Measurements from ENCODE around the gene TPRX1. TPM values are rescaled to one million over a fixed set of nuclear protein-coding genes. Genes with fewer than 3 reads are reported as not detected.
A peak's percentile ranks its signal among the peaks of the same experiment; 100 is the strongest.
"Not testable (repeated sequence)": the region's sequence is repeated elsewhere in the genome, so short reads cannot be mapped to it uniquely, and the experiment has no call there.

Gene TPRX1, protein sequence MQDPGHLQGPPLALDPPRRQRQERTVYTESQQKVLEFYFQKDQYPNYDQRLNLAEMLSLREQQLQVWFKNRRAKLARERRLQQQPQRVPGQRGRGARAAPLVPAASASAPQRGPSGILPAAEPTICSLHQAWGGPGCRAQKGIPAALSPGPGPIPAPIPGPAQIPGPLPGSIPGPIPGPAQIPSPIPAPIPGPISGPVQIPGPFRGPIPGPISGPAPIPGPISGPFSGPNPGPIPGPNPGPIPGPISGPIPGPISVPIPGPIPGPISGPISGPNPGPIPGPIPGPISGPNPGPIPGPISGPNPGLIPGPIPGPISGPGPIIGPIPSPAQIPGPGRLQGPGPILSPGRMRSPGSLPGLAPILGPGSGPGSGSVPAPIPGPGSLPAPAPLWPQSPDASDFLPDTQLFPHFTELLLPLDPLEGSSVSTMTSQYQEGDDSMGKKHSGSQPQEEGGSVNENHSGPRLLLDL
- not detected for total RNA-seq
- long read RNA-seq, donor 1: 0 reads
- long read RNA-seq, donor 2: 0 reads

- DNase-seq (ENCODE audit: low spot score); intact Hi-C loops (cut with DNase I): not testable (repeated sequence)
Measured at GRCh38 chr19:47804451-47804850, at the start of gene TPRX1. TSS of gene TPRX1 (minus strand) at chr19:47804551. CDS start at chr19:47804539, 12 bp downstream.

GRCh38 chr19:47853003-47853402, 48.7 kb upstream of the TPRX1 start:
- intact Hi-C loops (cut with DNase I): no loop called here
- no peak for DNase-seq (ENCODE audit: low spot score)

DNA sequence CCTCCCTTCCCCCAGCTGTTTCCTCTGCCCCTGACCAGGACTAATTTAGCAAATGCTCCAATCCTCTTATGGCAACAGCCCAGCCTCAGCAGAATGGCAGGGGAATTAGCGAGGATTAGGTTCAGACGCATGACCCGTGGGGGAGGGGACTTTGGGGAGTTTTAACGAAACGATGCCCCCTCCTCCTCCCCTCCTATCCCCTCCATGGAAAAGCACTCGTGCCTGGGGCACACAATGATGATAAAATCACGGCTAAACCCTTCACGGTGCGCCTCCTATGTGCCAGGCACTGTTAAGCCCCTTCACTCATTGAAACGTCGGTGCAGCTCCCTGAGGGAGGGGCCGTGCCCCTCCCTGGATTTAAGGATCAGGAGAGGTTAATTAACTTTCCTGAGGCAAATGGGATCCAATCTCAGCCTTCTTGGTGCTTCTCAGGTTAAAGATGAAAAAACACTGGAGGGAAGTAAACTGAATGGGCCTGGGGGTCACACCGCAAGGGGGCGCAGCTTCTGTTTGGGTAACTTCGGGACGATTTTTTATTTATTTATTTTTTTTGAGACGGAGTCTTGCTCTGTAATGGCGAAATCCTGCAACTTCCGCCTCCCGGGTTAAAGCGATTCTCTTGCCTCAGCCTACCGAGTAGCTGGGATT, 44.6 kb upstream of the TPRX1 start:
- intact Hi-C loops (cut with DNase I): no loop called here
- DNase-seq (ENCODE audit: low spot score): no peak

DNA sequence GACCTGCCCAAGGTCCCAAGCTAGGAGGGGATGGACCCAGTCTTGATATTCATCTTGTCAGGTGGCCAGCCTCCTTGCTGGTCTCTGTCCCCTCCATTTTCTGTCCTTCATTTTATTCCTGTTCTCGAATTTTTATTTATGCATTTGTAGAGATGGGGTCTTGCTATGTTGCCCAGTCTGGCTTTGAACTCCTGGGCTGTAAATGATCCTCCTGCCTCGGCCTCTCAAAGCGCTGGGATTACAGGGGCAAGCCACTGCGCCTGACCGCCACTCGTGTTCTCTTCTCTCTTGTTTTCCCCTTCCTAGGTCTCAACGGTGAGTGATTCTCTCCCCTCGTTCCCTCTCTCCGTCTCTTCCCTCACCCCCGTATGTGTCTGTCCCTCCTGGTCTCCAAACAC, 44.1 kb upstream of the TPRX1 start:
- no peak for DNase-seq (ENCODE audit: low spot score)
- intact Hi-C loops (cut with DNase I): no loop called here

- intact Hi-C loops (cut with DNase I): no loop called here
- no peak for DNase-seq (ENCODE audit: low spot score)
Measured at GRCh38 chr19:47842941-47843340, 38.6 kb upstream of the TPRX1 start.

GRCh38 chr19:47839913-47840312, 35.6 kb upstream of the TPRX1 start:
- intact Hi-C loops (cut with DNase I): no loop called here
- no peak for DNase-seq (ENCODE audit: low spot score)

GRCh38 chr19:47839411-47839810, 35.1 kb upstream of the TPRX1 start:
- intact Hi-C loops (cut with DNase I): no loop called here
- no peak for DNase-seq (ENCODE audit: low spot score)

- intact Hi-C loops (cut with DNase I): no loop called here
- no peak for DNase-seq (ENCODE audit: low spot score)
Measured at GRCh38 chr19:47836038-47836437, 31.7 kb upstream of the TPRX1 start.

GRCh38 chr19:47832723-47833122, 28.4 kb upstream of the TPRX1 start:
- intact Hi-C loops (cut with DNase I): no loop called here
- no peak for DNase-seq (ENCODE audit: low spot score)

- intact Hi-C loops (cut with DNase I): no loop called here
- DNase-seq (ENCODE audit: low spot score): no peak
Measured at GRCh38 chr19:47826800-47827199, 22.4 kb upstream of the TPRX1 start.

DNA sequence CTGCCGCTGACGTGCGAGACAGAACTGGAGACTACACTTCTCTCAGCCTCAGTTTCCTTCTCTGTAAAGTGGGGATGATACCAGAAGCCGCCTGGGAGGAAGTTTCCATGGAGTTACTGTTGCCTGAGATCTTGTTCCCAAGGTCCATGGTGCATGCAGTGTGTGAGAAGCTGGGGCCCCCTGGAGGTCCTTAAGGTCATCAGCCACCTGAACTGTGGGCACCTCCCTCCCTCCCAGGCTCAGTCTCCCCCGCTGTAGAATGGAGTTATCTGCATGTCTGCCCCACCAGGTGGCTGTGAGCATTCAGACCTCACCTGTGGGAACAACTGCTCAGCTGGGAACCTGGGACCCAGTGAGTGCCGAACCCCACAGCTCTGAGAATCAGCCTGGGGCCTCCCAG, 20.0 kb upstream of the TPRX1 start:
- no peak for DNase-seq (ENCODE audit: low spot score)
- intact Hi-C loops (cut with DNase I): no loop called here

GRCh38 chr19:47821460-47822020, 17.2 kb upstream of the TPRX1 start, which contains the start of gene CRX:
TSS of gene CRX (plus strand) at chr19:47821937. CDS start at chr19:47834444, 12,507 bp downstream.
- intact Hi-C loops (cut with DNase I): no loop called here
- no peak for DNase-seq (ENCODE audit: low spot score)

- no peak for DNase-seq (ENCODE audit: low spot score)
- intact Hi-C loops (cut with DNase I): no loop called here
Measured at GRCh38 chr19:47820410-47820809, 16.1 kb upstream of the TPRX1 start.

GRCh38 chr19:47819858-47820257, 15.5 kb upstream of the TPRX1 start:
- intact Hi-C loops (cut with DNase I): no loop called here
- DNase-seq (ENCODE audit: low spot score): no peak

DNA sequence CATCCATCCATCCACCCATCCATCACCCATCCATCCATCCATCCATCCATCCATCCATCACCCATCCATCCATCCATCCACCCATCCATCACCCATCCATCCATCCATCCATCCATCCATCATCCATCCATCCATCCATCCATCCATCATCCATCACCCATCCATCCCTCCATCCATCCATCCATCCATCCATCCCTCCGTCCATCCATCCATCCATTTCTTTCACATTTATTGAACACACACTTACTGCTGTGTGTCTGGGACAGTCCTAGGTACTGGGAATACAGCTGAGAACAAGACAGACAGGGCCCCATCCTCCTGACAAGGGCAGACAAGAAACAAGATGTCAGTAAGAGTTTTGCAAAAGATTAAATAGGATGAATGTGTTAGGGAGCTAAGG, 13.9 kb upstream of the TPRX1 start:
- intact Hi-C loops (cut with DNase I); DNase-seq (ENCODE audit: low spot score): not testable (repeated sequence)

DNA sequence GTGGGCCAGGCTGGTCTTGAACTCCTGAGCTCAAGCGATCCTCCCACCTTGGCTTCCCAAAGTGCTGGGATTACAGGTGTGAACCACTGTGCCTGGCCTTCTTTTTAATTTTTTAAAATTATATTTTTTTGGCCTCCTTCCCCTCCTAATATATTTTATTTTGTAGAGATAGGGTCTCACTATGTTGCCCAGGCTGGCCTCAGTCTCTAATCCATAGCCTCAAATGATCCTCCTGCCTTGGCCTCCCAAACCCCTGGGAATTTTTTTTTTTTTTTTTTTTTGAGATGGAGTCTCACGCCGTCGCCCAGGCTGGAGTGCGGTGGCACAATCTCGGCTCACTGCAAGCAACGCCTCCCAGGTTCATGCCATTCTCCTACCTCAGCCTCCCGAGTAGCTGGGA, 11.9 kb upstream of the TPRX1 start:
- intact Hi-C loops (cut with DNase I): loop anchor here in 1 of 2 donors (1.0 kb wide), 1 partner anchor 29 kb away; no protein-coding TSS in a partner anchor
- not testable (repeated sequence) for DNase-seq (ENCODE audit: low spot score)

- no peak for DNase-seq (ENCODE audit: low spot score)
- intact Hi-C loops (cut with DNase I): no loop called here
Measured at GRCh38 chr19:47813995-47814328, 9.6 kb upstream of the TPRX1 start.

DNA sequence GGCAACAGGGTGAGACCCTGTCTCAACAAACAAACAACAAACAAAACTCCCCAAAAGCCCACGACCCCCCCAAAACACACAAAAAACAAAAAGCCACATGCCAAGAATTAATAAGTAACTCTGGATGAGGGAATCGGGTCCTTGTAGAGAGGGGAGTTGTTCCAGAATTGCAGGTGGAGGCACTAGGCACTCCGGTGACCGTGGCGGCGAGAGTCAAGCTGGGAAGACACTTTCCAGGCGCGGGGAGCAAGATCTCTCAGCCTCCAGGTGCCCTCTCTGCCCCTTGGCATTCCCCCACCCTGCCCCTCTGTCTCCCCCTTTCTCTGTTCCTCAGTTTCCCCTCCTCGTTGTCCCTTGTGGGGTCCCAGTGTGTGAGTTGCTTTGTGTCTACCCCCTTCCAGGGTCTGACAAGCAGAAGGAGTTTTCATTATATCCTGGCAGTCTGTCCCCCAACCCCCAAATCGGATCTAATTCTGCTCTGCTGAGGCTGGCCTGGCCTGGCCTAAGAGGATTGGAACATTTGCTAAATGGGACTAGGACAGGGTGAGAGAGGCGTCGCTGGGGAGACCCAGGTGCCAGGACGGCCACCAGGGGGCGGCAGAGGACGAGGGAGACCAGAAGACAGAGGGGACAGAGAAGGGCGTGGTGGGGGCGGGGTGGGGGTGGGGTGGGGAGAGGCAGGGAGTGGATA, 9.1 kb upstream of the TPRX1 start:
- DNase-seq (ENCODE audit: low spot score): peak; percentile 91
- intact Hi-C loops (cut with DNase I): no loop called here

DNA sequence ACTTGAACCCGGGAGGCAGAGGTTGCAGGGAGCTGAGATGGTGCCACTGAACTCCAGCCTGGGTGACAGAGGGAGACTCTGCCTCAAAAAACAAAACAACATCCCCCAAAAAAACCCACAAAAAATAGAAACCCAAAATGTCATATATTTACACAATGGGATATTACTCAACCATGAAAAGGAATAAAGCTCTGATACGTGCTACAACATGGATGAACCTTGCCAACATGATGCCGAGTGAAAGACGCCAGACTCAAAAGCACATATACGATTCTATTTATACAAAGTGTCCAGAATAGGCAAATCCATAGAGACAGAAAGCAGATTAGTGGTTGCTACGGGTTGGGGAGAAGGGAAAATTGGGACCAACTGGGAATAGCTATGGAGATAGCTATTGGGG, 2.1 kb upstream of the TPRX1 start:
- intact Hi-C loops (cut with DNase I): no loop called here
- no peak for DNase-seq (ENCODE audit: low spot score)

DNA sequence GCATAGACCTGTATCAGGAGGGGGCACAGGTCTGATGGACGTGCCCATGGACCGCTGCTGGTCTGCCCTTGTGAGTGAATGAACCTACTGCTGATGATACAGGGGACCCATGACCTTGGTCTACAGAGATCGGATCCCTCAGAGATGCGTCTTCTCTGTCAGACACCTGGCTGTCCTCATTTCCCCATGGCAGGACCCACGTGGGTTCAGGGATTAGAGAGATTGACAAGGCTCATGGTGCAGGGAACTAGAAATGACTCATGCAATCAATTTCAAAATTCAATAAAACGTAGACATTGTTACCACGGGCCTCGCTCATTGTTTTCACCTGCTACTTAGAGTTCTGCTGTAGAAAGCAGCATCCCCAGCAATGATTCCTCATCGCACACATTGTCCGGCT, 962 bp upstream of the TPRX1 start:
- DNase-seq (ENCODE audit: low spot score): no peak
- intact Hi-C loops (cut with DNase I): no loop called here
